Epithelial cell of alveolus of lung (primary cell): Measurements from ENCODE around the gene HNRNPC. TPM values are rescaled to one million over a fixed set of nuclear protein-coding genes. Genes with fewer than 3 reads are reported as not detected.

Experiments used
- total RNA-seq: library from RNA; depleted of rRNA; stranded (reverse); fragments of >200 nt; gene quantifications from 2 replicates; pipeline ENCODE4 v1.2.1, GENCODE V29; 2015

The HNRNPC gene
- total RNA-seq, result 691 and 692 TPM in 2 replicates

GRCh38 chr14:21269252-21270046, at the start of gene HNRNPC:
TSS of gene HNRNPC (minus strand) at chr14:21269442. CDS start at chr14:21234193, 35,249 bp downstream.

GRCh38 chr14:21279783-21280182, 10.5 kb upstream of the HNRNPC start, which contains the start of gene RPGRIP1:
TSS of gene RPGRIP1 (plus strand) at chr14:21280083. CDS start at chr14:21287977, 7,894 bp downstream.

Other genes starting within 250 kb of the HNRNPC start
- gene NDRG2, start 244.4 kb downstream of the HNRNPC start, total RNA-seq, result 2.7 and 12.0 TPM in 2 replicates
- not detected in 2 replicates for gene TPPP2, start 239.2 kb downstream of the HNRNPC start, total RNA-seq
- not detected in 2 replicates for gene RNASE13, start 234.6 kb downstream of the HNRNPC start, total RNA-seq
- gene RNASE7, start 227.1 kb downstream of the HNRNPC start, total RNA-seq, result not detected in 2 replicates
- not detected in 2 replicates for gene RNASE8, start 211.6 kb downstream of the HNRNPC start, total RNA-seq
- gene ARHGEF40, start 199.1 kb downstream of the HNRNPC start, total RNA-seq, result 39.9 and 55.2 TPM in 2 replicates
- gene ZNF219, start 170.8 kb downstream of the HNRNPC start, total RNA-seq, result 6.2 and 19.7 TPM in 2 replicates
- gene TMEM253, start 168.4 kb downstream of the HNRNPC start, total RNA-seq, result not detected in 2 replicates
- not detected in 2 replicates for gene OR5AU1, start 113.4 kb downstream of the HNRNPC start, total RNA-seq
- gene RPGRIP1, start 10.6 kb upstream of the HNRNPC start, total RNA-seq, result under 0.01 TPM in 1 of 2 replicates, not detected in the other
- gene SUPT16H, start 114.6 kb upstream of the HNRNPC start, total RNA-seq, result 58.4 and 65.2 TPM in 2 replicates
- 45.3 and 64.4 TPM in 2 replicates for gene CHD8, start 186.7 kb upstream of the HNRNPC start, total RNA-seq
- 12.8 and 14.7 TPM in 2 replicates for gene RAB2B, start 207.5 kb upstream of the HNRNPC start, total RNA-seq
- gene TOX4, start 207.8 kb upstream of the HNRNPC start, total RNA-seq, result 38.1 and 54.5 TPM in 2 replicates
- gene METTL3, start 241.9 kb upstream of the HNRNPC start, total RNA-seq, result 30.1 and 50.4 TPM in 2 replicates